NCI-H226 (cell line): ENCODE data around the gene SHROOM3.

Source experiments
- DNase-seq: peaks from one replicate; pipeline ENCODE4 v3.0.0-alpha.2; 2015

Gene SHROOM3

DNA sequence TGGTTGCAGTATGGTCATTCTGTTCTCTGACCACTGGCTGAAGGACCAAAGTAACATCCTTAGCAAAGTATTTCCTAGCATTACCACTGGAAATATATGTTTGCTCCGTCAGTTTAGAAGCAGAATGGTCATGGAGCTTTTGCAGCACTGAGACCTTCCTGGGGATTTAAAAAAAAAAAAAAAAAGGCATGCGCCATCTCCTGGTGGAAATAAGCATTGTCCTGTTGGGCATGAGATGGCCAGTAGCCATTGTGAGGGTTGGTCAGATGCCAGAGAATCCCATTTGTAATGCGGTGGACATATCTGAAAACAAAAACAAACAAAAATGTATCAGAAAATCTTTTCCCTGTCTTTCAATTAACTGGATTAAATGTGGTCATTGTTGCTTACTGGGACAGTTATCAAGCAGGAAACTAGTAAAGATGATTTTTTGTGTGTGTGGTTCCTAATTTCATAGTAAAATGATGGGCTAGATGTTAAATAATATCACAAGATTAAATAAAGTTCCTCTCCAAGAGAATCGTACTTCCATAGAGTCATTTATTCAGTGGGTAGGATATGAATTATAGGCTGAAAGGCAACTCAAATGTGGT is 323.4 kb downstream of the SHROOM3 start:
- DNase-seq = peak; percentile 37

DNA sequence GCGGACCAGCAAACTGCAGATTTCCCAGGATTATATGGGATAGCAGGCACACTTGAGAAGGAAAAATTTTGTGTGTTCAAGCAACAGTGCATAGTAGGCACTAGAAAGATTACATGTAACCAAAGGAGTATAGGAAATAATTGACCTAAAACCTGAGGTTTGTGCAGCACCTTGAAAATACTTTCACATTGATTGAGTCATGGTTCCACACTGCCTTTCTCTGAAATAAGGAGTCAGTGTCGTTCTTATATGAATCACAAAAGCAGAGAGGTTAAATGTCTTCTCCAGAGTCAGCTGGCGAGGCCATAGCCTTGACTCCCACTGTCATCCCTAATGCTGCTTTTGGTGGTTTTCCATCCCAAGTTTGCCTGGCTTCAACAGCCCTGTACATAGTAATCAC is 324.0 kb downstream of the SHROOM3 start:
- no peak for DNase-seq

GRCh38 chr4:76760193-76760592 is 325.2 kb downstream of the SHROOM3 start:
- no peak for DNase-seq

GRCh38 chr4:76762137-76763130 is 327.4 kb downstream of the SHROOM3 start:
- DNase-seq = peak; percentile 93

DNA sequence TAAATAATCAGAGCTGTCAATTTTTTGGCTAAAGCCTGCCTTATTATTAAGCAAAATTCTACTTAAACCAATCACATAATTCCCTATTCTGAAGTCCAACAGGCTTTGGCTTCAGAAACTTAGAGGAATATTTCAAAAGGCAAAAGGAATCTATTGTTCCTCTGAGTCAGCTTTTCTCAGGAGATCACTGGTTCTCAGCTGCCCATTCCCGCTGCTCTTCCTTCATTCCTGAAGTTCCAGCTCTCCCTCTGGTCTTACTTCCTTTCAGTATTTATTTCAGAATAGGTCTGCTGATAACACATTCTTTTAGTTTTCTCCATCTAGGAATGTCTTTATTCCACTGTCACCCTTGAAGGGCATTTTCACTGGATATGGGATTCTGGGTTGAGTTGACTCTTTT is 329.2 kb downstream of the SHROOM3 start:
- DNase-seq = peak; percentile 81

DNA sequence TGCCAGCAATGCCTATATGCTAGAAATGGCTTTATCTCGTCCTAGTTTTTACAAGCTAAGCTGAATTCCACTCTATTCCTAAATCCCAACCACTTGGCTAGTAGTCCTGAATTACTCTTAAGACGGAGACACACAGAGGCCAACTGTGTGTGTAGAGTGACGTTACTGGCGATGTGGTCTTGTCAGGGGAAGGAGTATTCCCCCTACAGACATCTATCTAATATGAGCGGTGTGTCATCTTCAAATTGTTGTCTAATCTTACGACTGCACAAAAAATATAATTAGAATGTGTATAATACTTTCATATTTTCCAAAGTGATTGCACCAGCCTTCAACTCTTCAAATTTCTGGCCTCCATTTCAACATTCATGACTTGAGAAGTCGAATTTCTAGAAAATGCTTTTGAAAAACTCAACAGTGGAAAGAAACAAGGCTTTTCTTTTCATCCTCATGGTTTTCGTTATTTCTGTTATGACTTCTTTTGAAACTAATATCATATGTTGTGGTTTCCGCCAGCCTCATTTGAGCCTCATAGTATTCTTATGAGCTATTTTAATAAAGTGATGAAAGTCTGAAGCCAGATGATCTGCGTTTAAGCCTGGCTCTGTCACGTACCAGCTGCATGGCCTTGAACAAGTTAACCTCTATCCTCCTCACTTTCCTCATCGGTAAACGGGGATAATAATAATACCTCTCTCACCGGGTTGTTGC is 330.6 kb downstream of the SHROOM3 start:
- no peak for DNase-seq

GRCh38 chr4:76767983-76768382 is 333.0 kb downstream of the SHROOM3 start:
- no peak for DNase-seq

DNA sequence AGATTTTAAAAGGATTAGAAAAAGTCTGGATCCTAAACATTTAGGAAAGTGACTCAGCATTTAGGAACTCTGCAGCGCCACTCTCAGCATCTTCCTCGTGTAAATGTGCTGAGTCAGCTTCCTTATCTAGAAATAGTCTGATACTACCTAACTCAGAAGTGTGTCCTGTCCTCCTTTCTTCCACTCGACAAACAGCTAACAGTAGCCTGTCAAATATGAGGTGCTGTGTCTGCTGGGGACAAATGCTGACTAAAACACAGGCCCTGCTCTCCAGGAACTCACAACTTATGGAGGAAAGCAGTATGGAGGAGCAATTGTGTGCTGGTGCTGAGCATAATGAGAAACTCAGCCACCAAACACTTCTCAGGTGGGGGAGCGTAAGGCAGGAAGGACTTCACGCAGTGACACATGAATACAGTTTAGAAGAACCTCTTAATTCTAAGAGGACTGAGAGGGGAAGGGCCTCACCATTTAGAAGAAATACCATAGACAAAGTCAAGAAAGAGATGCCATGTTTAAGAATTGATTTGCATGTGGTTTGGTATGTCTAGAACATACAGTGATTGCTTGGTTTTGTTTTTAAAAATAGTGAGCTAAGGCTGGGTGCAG is 337.6 kb downstream of the SHROOM3 start:
- DNase-seq = peak; percentile 70

GRCh38 chr4:76773766-76774165 is 338.7 kb downstream of the SHROOM3 start:
- no peak for DNase-seq

GRCh38 chr4:76779740-76780459 is 344.9 kb downstream of the SHROOM3 start:
- no peak for DNase-seq

DNA sequence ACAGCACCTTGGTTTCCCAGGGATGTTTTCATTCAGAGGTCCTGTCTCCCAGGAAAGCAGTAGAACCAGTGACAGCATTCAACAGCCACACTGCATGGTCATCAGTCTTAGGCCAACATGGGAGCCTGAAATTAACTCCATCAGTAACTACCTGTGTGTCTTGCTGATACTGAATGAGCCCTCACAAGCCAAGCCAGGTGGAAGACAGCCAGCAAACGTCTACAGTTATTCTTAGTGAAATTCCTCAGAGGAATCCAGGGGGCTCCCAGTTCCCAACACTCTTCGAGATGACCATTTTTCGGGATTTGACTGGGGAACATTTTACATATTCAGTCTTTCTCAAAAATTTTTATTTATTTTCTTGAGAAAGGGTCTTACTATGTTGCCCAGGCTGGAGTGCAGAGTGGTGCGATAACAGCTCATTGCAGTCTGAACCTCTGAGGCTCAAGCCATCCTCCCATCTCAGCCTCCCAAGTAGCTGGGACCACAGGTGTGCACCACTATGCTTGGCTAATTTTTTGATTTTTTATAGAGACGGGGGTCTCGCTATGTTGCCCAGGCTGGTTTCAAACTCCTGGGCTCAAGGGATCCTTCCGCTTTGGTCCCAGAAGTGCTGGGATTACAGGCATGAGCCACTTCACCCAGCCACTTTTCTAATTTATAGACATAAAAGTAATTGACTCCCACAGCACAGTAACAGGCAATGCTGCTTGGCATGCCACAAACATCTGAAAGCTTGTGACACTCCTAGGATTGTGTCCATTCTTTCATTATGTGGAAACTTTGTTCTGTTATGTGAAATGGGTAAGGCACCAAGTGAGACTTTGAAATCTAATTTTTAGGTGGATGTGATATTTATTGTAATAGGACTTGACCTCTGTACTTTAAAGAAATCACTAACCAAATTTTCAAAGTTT is 346.0 kb downstream of the SHROOM3 start:
- no peak for DNase-seq

- DNase-seq = peak; percentile 29
Measured at GRCh38 chr4:76781698-76782595, 346.9 kb downstream of the SHROOM3 start.

DNA sequence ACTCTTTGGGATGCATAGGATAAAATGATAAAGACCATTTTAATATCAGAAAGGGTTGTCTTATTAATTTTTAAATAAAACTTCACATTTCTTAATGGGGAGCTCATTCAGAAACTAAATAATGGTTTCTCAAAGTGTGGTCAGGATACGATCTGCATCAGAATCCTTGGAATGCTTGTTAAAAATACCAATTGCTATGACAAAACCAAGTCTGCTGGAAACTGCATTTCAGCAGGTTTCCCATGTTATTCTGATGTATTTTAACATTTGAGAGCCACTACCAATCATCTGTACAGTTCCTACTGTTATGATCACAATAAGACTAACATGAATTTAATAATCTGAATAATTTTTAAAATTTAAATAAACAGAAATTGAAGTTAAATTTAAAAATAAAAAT is 347.8 kb downstream of the SHROOM3 start:
- peak; percentile 41 for DNase-seq

GRCh38 chr4:76783836-76784235 is 348.8 kb downstream of the SHROOM3 start:
- DNase-seq = no peak

DNA sequence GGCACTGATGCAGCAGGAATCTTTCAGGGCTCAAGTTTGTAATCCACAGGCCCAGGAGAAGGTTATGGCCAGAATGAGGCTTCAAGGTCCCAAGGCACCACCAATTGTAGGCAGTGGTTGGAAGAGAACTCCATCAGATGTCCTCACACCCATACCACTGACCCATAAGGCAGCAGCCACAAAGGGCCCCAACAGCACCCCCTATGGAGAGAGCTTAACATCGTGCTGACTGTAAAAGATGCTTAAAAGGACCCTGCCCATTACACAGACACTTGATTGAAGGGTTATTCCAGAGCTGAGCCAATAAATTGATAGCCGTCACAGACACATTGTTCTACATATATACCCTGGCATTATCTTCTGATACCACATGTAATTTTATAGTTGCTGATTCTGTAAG is 349.2 kb downstream of the SHROOM3 start:
- DNase-seq = no peak

DNA sequence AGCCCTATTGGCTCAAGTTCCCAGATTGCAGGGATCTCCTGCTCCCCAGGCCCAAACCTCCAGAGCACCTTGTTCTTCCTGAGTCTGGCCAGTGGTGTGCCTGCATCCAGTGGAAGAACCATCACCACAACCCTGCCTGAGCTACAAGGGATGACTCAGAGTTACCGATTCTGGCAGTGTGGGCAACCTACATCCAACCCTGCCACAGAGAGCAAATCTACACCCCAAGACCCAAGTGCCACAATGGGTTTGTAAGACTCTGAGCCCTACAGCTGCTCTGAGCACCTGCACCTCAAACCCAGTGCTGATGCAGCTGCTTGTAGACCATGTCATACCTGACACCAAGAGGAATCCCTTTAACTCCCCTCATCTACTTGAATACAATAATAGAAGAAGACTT is 352.9 kb downstream of the SHROOM3 start:
- DNase-seq = no peak

DNA sequence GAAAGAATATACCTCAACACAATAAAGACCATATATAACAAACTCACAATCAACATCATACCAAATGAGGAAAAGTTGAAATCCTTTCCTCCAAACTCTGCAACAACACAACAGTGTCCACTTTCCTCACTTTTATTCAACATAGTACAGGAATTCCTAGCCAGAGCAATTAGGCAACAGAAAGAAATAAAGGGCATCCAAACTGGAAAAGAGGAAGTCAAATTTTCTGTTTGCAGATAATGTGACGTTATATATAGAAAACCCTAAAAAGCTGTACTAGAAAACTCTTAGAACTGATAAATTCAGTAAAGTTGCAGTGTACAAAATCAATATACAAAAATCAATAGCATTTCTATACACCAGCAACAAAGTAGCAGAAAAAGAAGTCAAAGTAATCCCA is 355.3 kb downstream of the SHROOM3 start:
- no peak for DNase-seq

GRCh38 chr4:76791479-76791878 is 356.4 kb downstream of the SHROOM3 start:
- DNase-seq = no peak

GRCh38 chr4:76792418-76792817 is 357.4 kb downstream of the SHROOM3 start:
- no peak for DNase-seq

- no peak for DNase-seq
Measured at GRCh38 chr4:76795243-76795642, 360.2 kb downstream of the SHROOM3 start.
